ENCODE results near the gene FHDC1.

The FHDC1 gene

DNA sequence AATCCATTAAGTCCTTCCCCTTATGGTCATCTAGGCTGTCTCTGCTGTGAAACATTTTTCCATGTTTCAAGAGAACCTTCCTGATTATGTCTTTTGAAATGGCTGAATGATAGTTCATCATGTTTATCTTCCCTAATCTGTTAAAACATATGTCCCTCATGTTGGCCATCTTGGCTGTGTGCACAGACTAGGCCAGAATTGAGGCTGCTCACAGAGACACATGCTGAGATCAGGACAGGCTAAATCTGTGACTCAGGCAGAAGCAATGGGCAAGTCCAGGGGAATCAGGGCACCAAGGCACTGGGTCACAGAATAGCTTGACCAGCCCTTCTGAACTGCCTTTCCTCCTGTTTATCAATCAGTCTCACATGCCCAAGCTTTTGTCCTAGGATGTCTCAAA lies 78.3 kb downstream of the FHDC1 start:
- no peak for DNase-seq

DNA sequence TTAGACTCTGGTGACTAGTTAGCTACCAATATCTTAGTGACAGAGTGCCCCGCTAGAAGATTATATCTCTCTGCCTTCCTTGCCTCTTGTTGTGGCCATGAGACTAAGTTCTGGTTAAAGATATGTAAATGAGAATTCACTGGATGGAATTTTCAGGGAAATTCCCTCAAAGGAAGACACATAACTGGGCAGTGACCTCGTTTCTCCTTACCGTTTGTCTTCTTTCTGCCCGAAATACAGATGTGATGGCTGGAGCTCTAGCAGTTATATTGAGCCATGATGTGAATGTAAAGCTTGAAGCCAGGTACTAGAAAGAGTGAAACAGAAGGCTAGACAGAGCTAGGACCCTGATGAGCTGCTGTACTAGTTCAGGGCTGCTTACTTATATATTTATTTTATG lies 80.5 kb downstream of the FHDC1 start:
- no peak for DNase-seq

DNA sequence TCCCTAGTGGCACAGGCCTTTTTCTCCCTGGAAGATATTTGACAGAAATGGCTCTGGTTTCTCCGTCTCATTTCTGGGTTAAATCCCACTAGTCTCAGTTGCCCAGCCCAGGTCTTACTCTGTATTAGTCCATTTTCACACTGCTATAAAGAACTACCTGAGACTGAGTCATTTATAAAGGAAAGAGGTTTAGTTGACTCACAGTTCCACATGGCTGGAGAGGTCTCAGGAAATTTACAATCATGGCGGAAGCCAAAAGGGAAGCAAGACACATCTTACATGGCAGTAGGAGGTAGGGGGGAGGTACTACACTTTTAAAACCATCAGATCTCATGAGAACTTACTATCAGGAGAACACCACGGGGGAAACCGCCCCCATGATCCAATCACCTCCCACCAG lies 81.9 kb downstream of the FHDC1 start:
- DNase-seq: no peak

DNA sequence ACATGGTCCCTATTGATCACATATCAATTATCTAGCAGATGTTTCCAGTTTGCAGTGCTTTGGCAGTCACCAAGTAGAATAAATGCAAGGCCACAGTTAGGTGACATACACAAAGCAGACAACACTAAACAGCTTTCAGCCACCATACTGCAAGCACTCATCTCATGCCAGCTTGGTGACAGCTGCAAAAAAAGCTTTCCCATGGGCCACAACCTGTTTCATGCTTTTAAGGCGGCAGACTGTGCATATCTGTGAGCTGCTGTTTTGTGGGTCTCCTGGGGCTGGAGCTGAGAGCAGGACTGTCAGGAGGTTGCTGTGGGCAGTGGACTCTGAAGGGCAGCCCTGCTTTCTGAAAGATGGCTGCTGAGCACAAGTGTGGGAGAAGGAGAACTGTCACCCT lies 82.6 kb downstream of the FHDC1 start:
- DNase-seq: no peak

DNA sequence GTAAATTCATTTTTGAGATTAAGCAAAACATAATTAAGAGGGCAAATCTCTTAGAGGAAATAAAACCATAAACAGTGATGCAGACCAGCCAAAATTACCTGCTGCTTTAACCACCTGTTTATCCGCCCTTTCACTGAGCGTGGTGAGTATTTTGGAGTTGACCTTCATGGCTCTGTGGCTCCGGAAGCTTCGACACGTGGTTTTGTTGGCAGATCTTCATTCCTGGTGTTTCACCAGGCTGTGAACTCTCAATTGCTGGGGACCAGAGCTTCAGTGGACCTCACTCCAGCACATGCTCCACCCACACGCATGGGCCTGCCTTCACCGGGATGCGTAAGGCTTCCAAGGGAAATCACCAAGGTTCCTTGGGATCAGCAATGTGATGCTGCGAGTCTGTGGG lies 83.8 kb downstream of the FHDC1 start:
- DNase-seq: no peak

DNA sequence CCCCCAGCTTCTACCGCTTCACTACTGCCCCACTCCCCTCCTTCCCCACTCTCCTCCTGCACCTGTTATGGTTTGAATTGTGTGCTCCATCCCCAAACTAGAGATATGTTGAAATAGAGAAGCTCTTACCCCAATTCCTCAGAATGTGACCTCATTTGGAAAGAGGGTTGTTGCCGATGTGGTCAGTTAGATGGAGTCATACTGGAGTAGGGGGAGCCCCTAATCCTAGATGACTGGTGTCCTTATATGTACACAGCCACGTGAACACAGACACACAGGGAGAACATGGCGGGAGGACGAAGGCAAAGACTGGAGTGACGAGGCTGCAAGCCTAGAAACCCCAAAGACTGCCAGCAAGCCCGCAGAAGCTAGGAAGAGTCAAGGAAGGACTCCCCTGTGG lies 84.3 kb downstream of the FHDC1 start:
- DNase-seq: no peak

DNA sequence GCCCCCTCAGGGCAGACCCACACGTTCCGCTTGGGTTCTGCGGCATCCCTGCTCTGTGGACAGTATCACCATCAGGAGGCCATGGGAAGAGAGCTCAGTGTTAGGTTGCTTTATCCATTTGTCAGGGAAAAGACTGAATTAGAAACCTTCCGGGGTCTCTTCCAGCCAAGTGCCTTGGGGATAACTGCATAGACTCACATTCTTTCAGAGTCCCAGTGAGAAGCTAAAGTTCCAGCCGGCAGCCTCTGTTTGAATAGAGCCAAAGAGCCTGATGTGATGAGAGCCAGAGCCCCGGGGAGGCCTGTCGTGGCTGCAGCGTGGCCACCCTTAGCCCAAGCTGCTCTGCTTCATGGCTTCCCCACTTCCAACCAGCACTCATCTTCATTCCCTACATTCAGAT lies 85.2 kb downstream of the FHDC1 start:
- no peak for DNase-seq

DNA sequence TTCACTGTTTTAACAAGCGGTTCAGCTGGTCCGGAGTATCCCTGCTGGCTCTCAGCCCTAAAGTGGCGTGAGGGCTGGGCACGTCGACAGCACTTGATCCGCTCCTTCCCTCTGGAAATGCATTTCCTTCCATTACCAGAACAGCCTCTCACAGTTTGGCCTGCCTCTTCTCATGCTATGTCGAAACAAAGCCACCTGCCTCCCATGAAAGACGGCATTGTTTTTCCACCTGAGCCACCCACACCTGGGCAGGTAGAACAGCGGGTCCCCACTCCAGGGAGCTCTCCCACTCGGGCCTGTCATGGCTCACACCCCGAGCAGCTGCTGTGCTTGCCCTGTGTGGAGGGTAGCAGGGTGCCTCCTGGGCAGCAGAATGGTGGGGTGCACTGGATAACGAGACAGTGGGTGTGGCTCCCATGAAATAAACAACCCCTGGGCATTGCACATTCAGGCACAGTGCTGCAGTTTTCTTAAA lies 86.2 kb downstream of the FHDC1 start:
- DNase-seq: no peak

DNA sequence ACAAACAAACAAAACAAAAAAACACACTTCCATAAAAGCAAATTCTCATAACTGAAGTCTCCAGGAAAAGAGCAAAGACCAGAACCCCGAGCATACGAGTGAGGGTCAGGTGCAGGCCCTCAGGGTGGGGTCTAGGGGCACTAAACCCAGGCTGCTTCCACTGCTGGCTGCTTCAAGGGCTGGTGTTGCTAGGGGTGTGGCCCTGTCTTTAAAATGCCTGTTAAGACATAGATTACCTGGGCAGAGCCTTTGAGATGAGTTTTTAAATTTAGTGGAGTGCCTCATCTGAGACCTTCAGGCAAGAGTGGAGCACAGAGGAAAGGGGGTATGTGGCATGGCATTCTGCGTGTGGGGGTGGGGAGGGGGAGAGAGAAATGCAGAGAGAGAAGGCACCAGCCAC lies 87.0 kb downstream of the FHDC1 start:
- DNase-seq: no peak

DNA sequence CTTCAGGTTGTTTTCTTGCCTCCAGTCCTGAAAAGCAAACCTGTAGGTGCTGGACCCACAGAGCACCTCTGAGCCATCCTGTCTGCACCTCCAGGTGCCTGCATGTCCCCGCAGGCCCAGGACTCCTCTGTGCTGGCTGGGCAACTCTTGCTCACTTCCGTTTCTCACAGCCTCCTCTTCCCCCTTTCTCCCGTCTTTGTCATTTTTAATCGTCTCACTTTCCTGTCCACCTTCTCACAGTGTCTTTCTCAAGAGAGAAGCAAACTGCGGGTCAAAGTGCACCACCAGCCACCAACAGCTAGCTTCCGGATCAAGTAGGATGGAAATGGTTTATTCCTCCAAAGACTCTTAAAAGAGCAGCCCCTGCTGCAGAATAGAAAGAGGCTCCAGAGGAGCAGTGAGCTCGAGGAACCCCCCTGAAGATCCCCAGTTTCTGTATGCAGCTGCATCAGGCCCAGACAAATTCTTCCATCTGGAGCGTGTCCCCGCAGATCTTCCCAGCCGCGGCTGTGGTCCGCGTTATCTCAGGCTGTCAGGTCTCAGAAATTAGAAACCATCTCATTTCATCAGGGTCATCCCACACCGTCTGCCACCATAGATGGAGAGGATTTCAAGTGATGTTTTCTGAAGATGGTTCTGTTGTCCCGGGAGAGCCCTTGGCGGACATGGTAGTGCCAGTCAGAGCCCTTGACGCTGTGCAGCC lies 87.7 kb downstream of the FHDC1 start:
- no peak for DNase-seq

DNA sequence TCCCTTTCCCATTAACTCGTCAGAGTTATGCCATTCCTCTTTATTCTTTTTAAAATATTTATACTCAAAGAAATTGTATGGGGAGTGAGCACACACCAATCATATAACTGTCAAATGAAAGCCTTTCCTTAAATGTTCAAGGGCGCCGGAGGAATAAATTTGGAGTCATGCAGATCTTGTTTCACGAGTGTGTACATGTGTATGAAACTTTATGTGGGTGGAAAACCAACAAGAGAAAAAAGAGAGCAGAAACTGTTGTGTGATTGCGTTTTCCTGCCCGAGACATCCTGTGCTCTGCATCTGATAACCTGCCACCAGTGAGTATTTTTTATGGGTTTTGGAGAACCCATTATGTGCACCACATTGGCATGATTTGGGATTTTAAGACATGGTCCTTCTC lies 88.3 kb downstream of the FHDC1 start:
- no peak for DNase-seq

DNA sequence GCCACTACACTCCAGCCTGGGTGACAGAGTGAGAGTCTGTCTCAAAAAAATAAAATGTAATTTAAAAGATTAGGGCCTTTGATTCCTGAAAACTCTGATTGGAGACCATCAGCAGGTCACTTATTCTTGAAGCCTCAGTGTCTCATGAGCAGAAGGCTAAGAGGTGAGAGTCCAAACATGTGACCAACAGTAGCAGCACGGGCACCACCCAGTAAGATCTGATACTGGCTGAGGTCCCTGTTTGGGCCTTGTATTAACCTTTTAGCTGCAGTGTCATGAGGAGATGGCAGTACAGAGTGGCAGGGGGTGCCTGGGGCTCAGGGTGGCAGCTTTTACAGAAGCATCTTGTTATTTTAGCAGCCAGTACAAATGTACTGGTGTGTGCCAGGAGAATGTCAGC lies 89.3 kb downstream of the FHDC1 start:
- no peak for DNase-seq

DNA sequence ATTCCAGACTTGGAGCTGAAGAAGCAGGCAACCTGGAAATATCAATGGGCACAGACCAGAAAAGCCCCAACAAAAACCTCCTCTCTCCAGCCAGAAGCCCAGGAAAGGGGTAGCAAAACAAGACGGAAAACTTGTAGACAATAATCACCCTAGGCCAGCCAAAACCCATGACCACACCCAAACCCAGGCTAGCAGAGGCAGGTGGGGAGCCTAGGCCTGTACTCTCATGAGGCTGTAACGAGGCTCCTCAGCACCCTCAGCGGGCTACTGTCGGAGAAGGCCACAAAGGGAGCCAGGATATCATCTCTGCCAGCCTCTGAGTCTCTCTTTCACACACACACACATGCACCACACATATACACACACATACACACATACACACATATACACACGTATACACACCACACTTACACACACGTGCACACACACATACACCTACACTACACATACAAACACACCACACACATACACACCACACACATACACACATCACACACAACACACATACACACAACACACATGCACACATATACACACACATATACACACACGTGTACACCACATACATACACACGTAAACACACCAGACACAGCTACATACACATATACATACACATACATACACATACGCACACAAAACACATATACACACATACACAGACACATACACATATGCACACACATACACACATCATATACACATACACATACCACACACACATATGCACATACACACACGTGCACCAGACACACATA lies 90.6 kb downstream of the FHDC1 start:
- no peak for DNase-seq

DNA sequence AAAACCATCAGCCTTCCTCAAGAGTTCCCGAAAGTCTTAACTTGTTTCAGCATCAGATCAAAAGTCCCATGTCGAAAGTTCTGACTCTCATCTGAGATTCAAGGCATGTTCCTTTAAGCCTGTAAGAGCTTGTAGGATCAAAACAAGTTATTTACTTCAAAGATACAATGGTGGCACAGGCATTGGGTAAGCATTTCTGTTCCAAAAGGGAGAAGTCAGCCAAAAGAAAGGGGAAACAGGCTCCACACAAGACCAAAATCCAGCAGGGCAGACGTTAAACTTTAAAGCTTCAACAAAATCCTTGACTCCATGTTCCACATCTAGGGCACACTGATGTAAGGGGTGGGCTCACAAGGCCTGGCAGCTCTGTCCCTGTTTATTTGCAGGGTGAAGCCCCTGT lies 91.7 kb downstream of the FHDC1 start:
- DNase-seq: no peak

DNA sequence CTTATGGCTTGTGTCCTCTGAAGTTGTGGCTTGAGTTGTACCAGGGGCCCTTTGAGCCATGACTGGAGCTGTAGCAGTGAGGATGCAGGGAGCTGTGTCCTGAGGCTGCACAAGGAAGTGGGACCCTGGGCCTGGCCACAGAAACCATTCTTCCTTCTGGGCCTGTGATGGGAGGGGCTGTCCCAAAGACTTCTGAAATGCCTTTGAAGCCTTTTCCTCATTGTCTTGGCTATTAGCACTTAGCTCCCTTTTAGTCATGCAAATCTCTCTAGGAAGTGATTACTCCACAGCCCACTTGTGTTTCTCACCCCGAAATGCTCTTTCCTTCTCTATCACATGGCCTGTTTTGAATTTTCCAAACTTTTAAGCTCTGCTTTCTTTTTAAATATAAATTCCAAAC lies 92.4 kb downstream of the FHDC1 start:
- DNase-seq: no peak
